Thymus (tissue), 11 donors: ENCODE results near the gene DRG2. TPM values are rescaled to one million over a fixed set of nuclear protein-coding genes. Genes with fewer than 3 reads are reported as not detected.
A peak's percentile ranks its signal among the peaks of the same experiment; 100 is the strongest.

Experiments used
- DNase-seq, 9 donors: peaks; one replicate each; pipeline ENCODE4 v3.0.0-alpha.2; 2013; ENCODE audit warnings: low spot score in 9 of 9, low read depth in 6 of 9, missing footprints in 1 of 9
- H3K27ac ChIP-seq, 2 donors: one replicate each; pipeline ENCODE4 v1.5.1; 2013; ENCODE audit warnings: control low read depth in 1 of 2, low read depth in 1 of 2, low read length in 1 of 2, mild to moderate bottlenecking in 1 of 2, moderate library complexity in 1 of 2
- H3K27me3 ChIP-seq, 2 donors: one replicate each; pipeline ENCODE4 v1.5.1; 2013; ENCODE audit warnings: low read length in 1 of 2; ENCODE audit not compliant: control insufficient read depth in 2 of 2, insufficient read depth in 1 of 2
- H3K36me3 ChIP-seq, 2 donors: one replicate each; pipeline ENCODE4 v1.5.1; 2013; ENCODE audit warnings: low read length in 1 of 2, mild to moderate bottlenecking in 1 of 2, moderate library complexity in 1 of 2; ENCODE audit not compliant: control insufficient read depth in 2 of 2, insufficient read depth in 2 of 2
- H3K4me1 ChIP-seq, 2 donors: one replicate each; pipeline ENCODE4 v1.5.1; 2013; ENCODE audit warnings: low read length in 2 of 2; ENCODE audit not compliant: control insufficient read depth in 2 of 2, insufficient read depth in 2 of 2
- H3K4me3 ChIP-seq, 2 donors: one replicate each; pipeline ENCODE4 v1.5.1; 2013; ENCODE audit warnings: low read length in 2 of 2, control low read depth in 1 of 2, mild to moderate bottlenecking in 1 of 2
- H3K9me3 ChIP-seq, 2 donors: one replicate each; pipeline ENCODE4 v1.5.1; 2013; ENCODE audit warnings: low read length in 1 of 2, mild to moderate bottlenecking in 1 of 2; ENCODE audit not compliant: control insufficient read depth in 2 of 2, insufficient read depth in 1 of 2
- WGBS: extraction: QIAGEN DNeasy Blood & Tissue Kit; methylation state at CpG from one replicate; pipeline ENCODE4 v1.1.7; 2013; 5-methylcytosine and 5-hydroxymethylcytosine counted together
- polyA plus RNA-seq: library from polyadenylated mRNA; stranded (reverse); fragments of 200-250 nt; gene quantifications from one replicate; pipeline ENCODE4 v1.2.3, GENCODE V29; 2013
- total RNA-seq: library from RNA; stranded (reverse); fragments of 120-200 nt; gene quantifications from one replicate; pipeline ENCODE4 v1.2.4, GENCODE V29; 2013
- donor health status: healthy.

The DRG2 gene
- total and polyA plus RNA-seq, 2 donors, result 32.4 to 46.4 TPM

DNA sequence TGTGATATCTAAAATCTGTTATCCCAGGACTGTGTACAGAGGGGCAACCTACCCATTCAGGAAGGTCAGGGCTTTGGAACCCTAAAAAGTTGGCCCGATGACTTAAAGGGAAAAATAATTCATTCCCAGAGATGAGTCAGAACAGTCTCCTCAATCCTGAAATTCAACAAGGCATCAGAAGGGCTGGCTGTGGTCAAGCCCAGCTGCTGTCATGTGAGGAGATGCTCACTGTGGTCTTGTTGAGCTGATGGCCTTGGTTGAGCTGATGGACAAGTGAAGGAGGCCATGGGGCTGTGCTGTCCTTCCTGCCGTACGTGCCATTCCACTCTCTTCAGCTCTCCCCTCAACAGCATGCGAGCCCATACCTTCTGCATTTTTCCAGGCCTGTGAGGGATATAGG lies 20.9 kb upstream of the DRG2 start:
- 98% methylated on average over 4 of the region's 4 CpGs for WGBS
- peaks cover 11 to 33% of the 10 kb centered on the region in 2 donors for H3K36me3 ChIP-seq

DNA sequence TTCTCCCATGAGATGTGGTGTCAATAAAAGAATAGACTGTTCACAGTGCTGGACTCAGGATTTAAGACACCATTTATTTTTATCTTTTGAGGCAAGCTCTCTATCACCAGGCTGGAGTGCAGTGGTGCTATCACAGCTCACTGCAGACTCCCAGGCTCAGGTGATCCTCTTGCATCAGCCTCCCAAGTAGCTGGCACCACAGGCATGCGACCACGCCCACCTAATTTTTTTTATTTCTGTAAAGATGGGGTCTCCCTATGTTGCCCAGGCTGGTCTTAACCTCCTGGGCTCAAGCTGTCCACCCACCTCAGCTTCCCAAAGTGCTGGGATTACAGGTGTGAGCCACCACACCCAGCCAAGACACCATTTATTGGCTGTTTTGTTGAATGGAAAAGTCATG lies 18.6 kb upstream of the DRG2 start:
- WGBS, result 95% methylated on average over 2 of the region's 2 CpGs
- H3K36me3 ChIP-seq, result peaks cover 10 to 25% of the 10 kb centered on the region in 2 donors
- H3K4me3 ChIP-seq, result no peak overlapping the region
- H3K4me1 ChIP-seq, result peaks cover 2 to 6% of the 10 kb centered on the region in 2 donors
- DNase-seq, result no peak
- H3K27me3 ChIP-seq, result no peaks in the 10 kb centered on the region
- no peaks in the 10 kb centered on the region for H3K9me3 ChIP-seq
- no peak overlapping the region for H3K27ac ChIP-seq

More for the DNA sequence above, 20.9 kb upstream of the DRG2 start:
- Histone ChIP-seq H3K4me1 (peaks cover 2 to 6% of the 10 kb centered on the region in 2 donors), H3K27ac (no peak overlapping the region), H3K9me3 (no peaks in the 10 kb centered on the region), H3K4me3 (no peak overlapping the region), H3K27me3 (no peaks in the 10 kb centered on the region)
- no peak for DNase-seq

DNA sequence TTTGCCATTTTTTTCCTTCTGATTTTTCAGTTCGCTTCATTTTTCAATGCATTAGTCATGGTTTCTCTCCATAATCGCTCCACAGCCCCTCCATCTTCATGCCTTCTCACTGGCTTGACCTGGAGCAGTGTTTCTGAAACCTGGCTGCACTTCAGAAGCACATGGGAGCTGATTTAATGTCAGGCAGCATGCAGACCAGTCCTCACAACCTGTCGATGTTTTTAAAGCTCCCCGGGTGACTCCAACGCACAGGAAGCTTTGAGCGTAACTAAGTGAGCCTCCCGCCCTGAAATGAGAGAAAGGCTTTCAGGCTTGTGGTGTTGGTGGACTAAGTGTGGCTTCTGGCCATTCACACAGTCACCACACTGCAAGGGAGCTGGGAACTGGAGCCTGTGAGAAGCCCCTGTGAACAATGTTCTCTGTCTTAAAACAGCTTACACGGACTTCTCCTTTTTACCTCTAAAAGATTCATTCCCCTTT lies 16.8 kb upstream of the DRG2 start:
- DNase-seq, result peak in 1 of 9 donors; percentile 17
- Histone ChIP-seq H3K27ac (no peak overlapping the region), H3K27me3 (no peaks in the 10 kb centered on the region), H3K4me3 (no peak overlapping the region), H3K4me1 (peaks cover 2 to 6% of the 10 kb centered on the region in 2 donors), H3K36me3 (peaks cover 0 to 11% of the 10 kb centered on the region in 2 donors), H3K9me3 (no peaks in the 10 kb centered on the region)
- WGBS, result 22% methylated on average over 8 of the region's 8 CpGs

DNA sequence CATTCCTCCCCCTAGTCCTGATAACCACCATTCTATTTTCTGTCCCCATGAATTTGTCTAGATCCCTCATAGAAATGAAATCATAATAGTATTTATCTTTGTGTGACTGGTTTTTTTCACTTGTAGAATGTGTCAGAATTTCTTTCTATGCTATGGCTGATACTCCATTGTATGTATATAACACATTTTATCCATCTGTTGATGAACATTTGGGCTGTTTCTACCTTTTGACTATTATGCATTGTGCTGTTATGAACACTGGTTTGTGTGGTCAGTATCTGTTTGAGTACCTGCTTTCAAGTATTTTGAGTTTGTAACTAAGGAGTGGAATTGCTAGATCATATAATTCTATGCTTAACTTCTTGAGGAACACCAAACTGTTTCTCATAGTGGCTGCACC lies 16.0 kb upstream of the DRG2 start:
- Histone ChIP-seq H3K4me3 (no peak overlapping the region), H3K9me3 (no peaks in the 10 kb centered on the region), H3K4me1 (peaks cover 2 to 6% of the 10 kb centered on the region in 2 donors), H3K27me3 (no peaks in the 10 kb centered on the region), H3K36me3 (peaks cover 0 to 3% of the 10 kb centered on the region in 2 donors), H3K27ac (no peak overlapping the region)
- no peak for DNase-seq

GRCh38 chr17:18074566-18075272 lies 13.0 kb upstream of the DRG2 start:
- Histone ChIP-seq H3K9me3 (no peaks in the 10 kb centered on the region), H3K36me3 (no peaks in the 10 kb centered on the region), H3K27ac (no peak overlapping the region), H3K4me3 (no peak overlapping the region), H3K4me1 (peaks cover 2 to 6% of the 10 kb centered on the region in 2 donors), H3K27me3 (no peaks in the 10 kb centered on the region)
- no peak for DNase-seq
- 96% methylated on average over 6 of the region's 6 CpGs for WGBS

GRCh38 chr17:18076936-18077335 lies 10.8 kb upstream of the DRG2 start:
- Histone ChIP-seq H3K36me3 (no peaks in the 10 kb centered on the region), H3K4me3 (no peak overlapping the region), H3K27me3 (no peaks in the 10 kb centered on the region), H3K4me1 (no peaks in the 10 kb centered on the region), H3K9me3 (no peaks in the 10 kb centered on the region), H3K27ac (no peak overlapping the region)
- DNase-seq, result no peak
- 88% methylated on average over 7 of the region's 7 CpGs for WGBS

DNA sequence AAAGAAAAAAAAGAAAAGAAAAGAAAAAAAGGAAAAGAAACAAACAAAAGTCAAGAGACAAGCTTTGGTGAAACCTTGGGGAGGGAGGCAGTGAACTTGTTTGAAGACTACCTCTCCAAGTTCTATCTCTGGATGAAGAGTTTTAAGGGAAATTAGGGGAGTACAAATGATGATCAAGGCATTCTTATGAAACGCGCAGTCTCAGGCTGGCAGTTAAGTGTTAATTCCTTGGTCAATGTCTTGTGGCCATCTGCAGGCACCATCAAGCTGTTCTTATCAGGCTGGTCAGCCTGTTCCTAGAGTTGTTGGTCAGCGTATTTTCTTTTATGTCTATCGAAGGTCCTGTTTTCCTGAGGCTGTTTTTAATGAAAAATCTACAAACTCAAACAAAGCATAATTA lies 8.2 kb upstream of the DRG2 start:
- Histone ChIP-seq H3K27me3 (no peaks in the 10 kb centered on the region), H3K4me3 (no peak overlapping the region), H3K36me3 (no peaks in the 10 kb centered on the region), H3K9me3 (no peaks in the 10 kb centered on the region), H3K4me1 (no peaks in the 10 kb centered on the region), H3K27ac (no peak overlapping the region)
- WGBS, result 80% methylated on average over 4 of the region's 4 CpGs
- DNase-seq, result no peak

GRCh38 chr17:18084256-18084655 lies 3.5 kb upstream of the DRG2 start:
- WGBS, result 96% methylated on average over 4 of the region's 4 CpGs
- Histone ChIP-seq H3K27ac (no peak overlapping the region), H3K27me3 (no peaks in the 10 kb centered on the region), H3K4me3 (no peak overlapping the region), H3K4me1 (peaks cover 8 to 15% of the 10 kb centered on the region in 2 donors), H3K36me3 (no peaks in the 10 kb centered on the region), H3K9me3 (no peaks in the 10 kb centered on the region)
- DNase-seq, result no peak

DNA sequence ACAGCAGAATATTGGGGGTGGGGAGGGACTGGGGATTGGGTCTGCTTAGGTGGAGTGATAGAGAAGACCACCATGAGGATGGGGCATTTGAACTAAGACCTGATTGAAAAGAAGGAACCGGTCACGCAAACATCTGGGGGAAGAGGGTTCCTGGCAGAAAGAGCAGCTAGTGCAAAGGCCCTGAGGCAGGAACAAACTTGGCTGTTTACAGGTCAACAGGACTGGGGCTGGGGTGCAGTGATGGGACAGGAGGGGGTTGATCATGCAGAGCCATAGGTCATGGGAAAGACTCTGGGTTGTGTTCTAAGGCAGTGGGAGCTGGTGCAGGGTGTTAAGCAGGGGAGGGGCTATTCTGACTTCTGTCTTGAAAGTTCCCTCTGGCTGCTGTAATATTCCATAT lies 1.9 kb downstream of the DRG2 start:
- Histone ChIP-seq H3K36me3 (peaks cover 18 to 20% of the 10 kb centered on the region in 2 donors), H3K27me3 (no peaks in the 10 kb centered on the region), H3K4me1 (peaks cover 8 to 15% of the 10 kb centered on the region in 2 donors), H3K9me3 (no peaks in the 10 kb centered on the region), H3K27ac (no peak overlapping the region), H3K4me3 (no peak overlapping the region)
- DNase-seq, result no peak
- WGBS, result 98% methylated on average over 2 of the region's 2 CpGs
